Mesenteric fat pad (tissue), 1 donor: ENCODE measurements around the gene URI1. TPM values are rescaled to one million over a fixed set of nuclear protein-coding genes. Genes with fewer than 3 reads are reported as not detected.

Source experiments
- DNase-seq: peaks from one replicate; pipeline ENCODE4 v3.0.0-alpha.2; 2020; ENCODE audit warnings: low spot score
- total RNA-seq: library from RNA; stranded (reverse); fragmentation: NEBNext Ultra II Directional; extraction: Animal tissue kit (Norgen Biotek cat#: 25700); gene quantifications from one replicate; pipeline ENCODE4 v1.2.1, GENCODE V29; 2021
- donor health status: DM: yes; HTN: yes; CAD: no.

URI1 gene
- total RNA-seq, 1 donor from 2014 or later: 56.2 TPM

GRCh38 chr19:29971002-29971401 lies 29.0 kb downstream of the URI1 start:
- no peak for DNase-seq

GRCh38 chr19:29971648-29972047 lies 29.6 kb downstream of the URI1 start:
- no peak for DNase-seq

DNA sequence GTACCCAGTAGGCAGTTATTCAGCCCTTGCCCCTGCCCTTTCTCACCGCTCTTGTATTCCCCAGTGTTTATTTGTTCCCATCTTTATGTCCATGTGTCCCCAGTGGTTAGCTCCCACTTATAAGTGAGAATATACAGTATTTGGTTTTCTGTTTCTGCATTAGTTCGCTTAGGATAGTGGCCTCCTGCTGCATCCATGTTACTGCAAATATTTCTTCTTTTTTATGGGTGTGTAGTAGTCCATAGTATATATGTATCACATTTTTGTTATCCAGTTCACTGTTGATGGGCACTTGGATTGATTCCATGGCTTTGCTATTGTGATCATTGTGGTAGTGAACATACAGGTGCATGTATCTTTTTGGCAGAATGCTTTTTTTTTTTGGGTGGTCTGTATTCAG lies 32.7 kb downstream of the URI1 start:
- no peak for DNase-seq

GRCh38 chr19:29976151-29976943 lies 34.3 kb downstream of the URI1 start:
- no peak for DNase-seq

DNA sequence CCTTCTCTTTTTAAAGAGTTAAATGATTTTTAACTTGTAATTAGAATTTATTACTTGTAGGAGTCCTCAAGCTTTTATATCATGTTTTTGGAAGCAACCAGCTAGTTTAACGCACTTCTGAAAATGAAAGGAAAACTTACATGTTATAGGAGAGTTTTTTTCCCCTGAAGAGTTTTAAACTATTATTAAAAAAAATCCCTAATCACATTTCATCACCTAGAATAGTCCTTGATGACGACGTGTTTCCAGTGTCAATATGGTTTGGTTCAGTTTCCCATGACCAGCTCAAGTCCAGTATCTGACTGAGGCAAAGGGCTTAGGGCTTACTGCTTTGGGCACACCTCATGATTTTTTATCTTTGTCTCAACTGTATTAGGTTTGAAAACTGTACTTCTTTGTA lies 36.0 kb downstream of the URI1 start:
- DNase-seq: no peak

DNA sequence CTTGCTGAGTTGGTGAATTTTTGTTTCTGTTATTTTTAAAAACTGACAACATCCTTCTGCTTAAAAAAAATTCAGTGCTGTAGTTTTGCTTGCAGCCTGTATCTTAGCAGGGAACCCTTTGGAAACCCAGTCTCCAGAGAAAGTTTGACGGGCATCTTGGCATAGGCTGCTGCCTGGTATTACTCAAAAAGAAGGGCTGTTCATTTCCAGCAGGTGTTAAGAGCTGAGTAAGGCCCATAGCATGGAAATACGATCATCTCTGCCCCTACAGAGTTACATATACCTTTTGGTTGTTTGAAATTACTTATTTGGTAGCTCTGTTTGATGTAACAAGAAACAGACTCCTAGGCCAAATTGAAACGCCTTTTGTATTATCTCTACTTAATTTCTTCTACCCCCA lies 41.5 kb downstream of the URI1 start:
- DNase-seq: no peak

DNA sequence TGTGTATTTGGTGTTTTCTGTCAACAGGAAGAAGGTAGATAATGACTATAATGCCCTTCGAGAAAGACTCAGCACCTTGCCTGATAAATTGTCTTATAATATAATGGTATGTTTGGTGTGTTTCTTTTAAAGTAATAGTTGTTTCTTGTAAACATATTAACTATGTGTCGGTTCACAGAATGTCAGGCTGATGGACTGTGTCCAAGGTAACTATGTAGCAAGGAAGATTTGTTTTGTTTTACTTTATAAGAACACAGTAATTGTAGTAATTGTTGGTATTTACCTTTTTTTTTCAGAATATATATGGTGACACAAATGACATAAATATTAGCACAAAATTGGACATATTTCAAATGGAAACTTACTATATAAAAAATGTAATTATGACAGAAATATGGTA lies 43.2 kb downstream of the URI1 start:
- no peak for DNase-seq

- DNase-seq: no peak
These were observed 46.3 kb downstream of the URI1 start for GRCh38 chr19:29988351-29988750.

- DNase-seq: no peak
These were observed 50.3 kb downstream of the URI1 start for GRCh38 chr19:29992233-29992867.

- no peak for DNase-seq
These were observed 57.5 kb downstream of the URI1 start for GRCh38 chr19:29999490-29999889.

DNA sequence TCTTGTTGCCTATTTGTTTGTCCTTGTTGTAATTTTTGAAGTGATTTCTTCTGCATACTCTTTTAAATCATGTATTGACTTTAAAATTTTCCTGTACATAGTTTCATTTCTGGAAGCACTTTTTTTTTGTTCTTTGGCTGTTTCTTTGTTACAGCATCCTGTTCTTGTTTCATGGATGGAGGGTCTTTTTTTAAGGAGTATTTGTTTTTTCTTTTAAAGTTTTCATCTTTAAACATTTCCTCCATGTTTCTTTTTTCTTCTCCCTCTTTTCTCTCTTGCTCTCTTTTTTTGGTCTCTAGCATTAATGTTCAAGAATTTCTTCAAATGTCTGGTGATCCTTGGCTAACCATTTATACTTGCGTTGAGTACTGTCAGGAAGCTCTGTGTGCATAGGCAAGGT lies 58.8 kb downstream of the URI1 start:
- no peak for DNase-seq

DNA sequence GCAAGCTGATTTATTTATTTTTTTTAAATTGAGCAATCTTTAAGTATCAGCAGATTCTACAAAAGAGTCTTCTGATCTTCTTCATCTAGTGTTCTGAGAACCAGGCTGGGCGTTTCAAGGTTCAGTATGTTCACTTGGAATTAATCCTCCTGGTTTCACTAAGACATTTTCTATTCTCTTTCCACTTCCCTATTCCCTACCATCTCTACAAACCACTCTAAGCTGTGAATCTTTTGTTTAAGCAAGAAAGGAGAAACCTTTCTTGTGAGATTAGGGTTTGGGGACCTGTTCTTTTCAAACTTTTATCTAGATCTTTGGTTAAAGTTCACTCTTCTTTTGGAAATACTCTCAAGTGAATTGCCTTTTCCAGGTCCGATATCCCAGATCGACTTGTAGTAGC lies 59.3 kb downstream of the URI1 start:
- DNase-seq: no peak

GRCh38 chr19:30001791-30002190 lies 59.8 kb downstream of the URI1 start:
- no peak for DNase-seq

DNA sequence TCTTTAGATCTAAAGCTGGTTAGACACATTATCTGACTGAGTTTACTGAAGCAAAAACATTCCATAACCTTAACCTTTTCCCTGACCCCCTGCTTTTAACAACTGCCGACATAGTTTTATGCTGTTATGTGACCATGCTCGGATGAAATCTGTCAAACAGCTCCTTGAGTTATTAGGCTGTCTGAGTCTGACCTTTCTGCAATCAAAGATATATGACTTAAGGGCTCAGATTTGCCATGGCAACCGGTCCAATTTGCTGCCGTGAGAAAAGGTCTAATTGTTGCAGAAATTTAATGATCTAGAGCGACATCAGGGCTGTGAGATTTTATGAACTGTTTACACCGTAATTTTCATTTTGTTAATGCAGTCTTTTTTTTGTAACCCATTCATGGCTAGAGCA lies 61.8 kb downstream of the URI1 start:
- no peak for DNase-seq

- no peak for DNase-seq
These were observed 62.4 kb downstream of the URI1 start for GRCh38 chr19:30004403-30004802.

GRCh38 chr19:30006207-30006606 lies 64.2 kb downstream of the URI1 start:
- no peak for DNase-seq

GRCh38 chr19:30008169-30008568 lies 66.1 kb downstream of the URI1 start:
- DNase-seq: no peak

- DNase-seq: no peak
These were observed 67.0 kb downstream of the URI1 start for GRCh38 chr19:30009013-30009412.

- DNase-seq: no peak
These were observed 69.1 kb downstream of the URI1 start for GRCh38 chr19:30011051-30011578.

GRCh38 chr19:30014770-30015169 lies 72.7 kb downstream of the URI1 start:
- DNase-seq: no peak

DNA sequence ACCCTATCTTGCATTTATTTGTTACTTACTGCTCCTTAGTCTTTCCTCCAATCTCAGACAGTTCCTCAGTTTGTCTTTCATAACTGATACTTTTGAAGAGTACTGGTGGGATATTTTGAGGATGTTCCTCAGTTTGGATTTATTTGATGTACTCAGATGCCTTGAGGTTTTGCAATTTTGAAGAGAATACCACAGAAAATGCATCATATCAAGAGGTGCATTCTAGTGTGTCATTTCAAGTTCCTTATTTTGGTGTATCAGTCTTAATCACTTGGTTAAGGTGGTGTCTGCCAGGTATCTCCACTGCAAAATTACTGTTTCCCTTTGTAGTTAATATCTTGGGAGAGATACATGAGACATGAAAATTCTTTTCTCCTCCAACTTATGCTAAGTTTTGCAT lies 75.1 kb downstream of the URI1 start:
- DNase-seq: no peak

- DNase-seq: no peak
These were observed 78.2 kb downstream of the URI1 start for GRCh38 chr19:30020189-30020588.

DNA sequence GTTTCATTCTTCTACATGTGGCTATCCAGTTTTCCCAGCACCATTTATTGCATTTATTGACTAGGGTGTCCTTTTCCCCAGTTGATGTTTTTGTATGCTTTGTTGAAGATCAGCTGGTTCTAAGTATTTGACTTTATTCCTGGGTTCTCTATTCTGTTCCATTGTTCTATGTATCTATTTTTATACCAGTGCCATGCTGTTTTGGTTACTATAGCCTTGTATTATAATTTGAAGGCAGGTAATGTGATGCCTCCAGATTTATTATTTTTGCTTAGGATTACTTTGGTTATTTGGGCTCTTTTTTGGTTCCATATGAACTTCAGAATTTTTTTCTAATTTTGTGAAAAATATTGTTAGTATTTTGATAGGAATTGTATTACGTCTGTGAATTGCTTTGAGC lies 80.6 kb downstream of the URI1 start:
- DNase-seq: no peak
